Omental fat pad (tissue), 4 donors: ENCODE data around the gene SLC25A27. TPM values are rescaled to one million over a fixed set of nuclear protein-coding genes. Genes with fewer than 3 reads are reported as not detected.

Source experiments
- ATAC-seq: fragments of 150-250 bp; one replicate; pipeline ENCODE4 v1.9.1; 2016; ENCODE audit warnings: mild to moderate bottlenecking, moderate library complexity; ENCODE audit not compliant: low FRiP score
- DNase-seq: peaks from one replicate; pipeline ENCODE4 v3.0.0-alpha.2; 2019; ENCODE audit warnings: low spot score
- total RNA-seq, 4 donors: library from RNA; depleted of rRNA; stranded (reverse); fragments of >200 nt; gene quantifications; one replicate each; pipeline ENCODE4 v1.1.0, GENCODE V29; 2016
- TF ChIP-seq, protein P1 (sequence below), 3 donors: fragments of 450-650 bp; IDR thresholded peaks; one replicate each; pipeline ENCODE4 v1.5.1; 2016 to 2017; ENCODE audit warnings: antibody characterized with exemption in 3 of 3, mild to moderate bottlenecking in 3 of 3, moderate library complexity in 2 of 3

The SLC25A27 gene, protein sequence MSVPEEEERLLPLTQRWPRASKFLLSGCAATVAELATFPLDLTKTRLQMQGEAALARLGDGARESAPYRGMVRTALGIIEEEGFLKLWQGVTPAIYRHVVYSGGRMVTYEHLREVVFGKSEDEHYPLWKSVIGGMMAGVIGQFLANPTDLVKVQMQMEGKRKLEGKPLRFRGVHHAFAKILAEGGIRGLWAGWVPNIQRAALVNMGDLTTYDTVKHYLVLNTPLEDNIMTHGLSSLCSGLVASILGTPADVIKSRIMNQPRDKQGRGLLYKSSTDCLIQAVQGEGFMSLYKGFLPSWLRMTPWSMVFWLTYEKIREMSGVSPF
- total RNA-seq, result 10 to 100 TPM; 10.1 to 39.6 (median 27.9) TPM

DNA sequence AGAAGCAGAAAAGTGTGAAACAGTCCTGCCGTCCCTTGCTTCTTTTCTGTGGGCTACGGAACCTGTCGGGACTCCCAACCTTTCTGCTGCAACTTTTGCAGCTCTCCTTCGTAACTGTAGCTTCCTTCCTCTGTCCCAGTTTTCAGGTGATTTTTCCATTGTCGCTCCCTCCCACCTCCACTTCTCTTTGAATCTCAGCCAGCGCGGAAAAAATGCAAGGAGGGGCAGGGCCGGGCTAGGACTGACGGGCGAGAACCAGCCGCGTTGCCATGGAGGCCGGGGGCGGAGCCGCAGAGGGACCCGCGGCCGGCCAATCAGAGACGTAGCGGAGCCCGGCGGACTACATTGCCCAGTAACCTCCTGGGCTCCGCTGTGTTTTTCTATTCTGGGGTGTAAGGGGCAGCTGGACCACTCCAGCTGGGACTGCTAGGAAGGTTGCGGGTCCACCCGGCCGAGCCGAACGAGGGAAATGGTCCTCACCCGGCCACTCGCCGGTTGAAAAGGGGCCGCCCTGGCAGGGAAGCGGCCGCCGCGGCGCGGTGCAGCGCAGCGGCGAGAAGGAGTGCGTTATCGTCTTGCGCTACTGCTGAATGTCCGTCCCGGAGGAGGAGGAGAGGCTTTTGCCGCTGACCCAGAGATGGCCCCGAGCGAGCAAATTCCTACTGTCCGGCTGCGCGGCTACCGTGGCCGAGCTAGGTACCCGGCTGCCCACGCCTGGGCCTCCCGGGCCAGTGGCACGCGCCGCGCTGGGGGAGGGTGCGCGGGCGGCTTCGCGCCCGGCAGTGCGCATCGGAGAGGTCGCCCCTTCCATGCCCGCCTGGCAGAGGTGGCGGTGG lies at the start of gene SLC25A27, which contains the start of gene CYP39A1:
Gene SLC25A27, plus strand, starts transcription at position 373 of the 836 bp plus-strand sequence. Its CDS starts 218 bp downstream, at position 591.
Gene CYP39A1, minus strand, starts transcription at position 216 of the 836 bp plus-strand sequence. CDS start 236 bp downstream, outside the sequence.
- DNase-seq, result peak; percentile 86
- peak; percentile 99 for ATAC-seq
- TF ChIP-seq, protein P1, sequence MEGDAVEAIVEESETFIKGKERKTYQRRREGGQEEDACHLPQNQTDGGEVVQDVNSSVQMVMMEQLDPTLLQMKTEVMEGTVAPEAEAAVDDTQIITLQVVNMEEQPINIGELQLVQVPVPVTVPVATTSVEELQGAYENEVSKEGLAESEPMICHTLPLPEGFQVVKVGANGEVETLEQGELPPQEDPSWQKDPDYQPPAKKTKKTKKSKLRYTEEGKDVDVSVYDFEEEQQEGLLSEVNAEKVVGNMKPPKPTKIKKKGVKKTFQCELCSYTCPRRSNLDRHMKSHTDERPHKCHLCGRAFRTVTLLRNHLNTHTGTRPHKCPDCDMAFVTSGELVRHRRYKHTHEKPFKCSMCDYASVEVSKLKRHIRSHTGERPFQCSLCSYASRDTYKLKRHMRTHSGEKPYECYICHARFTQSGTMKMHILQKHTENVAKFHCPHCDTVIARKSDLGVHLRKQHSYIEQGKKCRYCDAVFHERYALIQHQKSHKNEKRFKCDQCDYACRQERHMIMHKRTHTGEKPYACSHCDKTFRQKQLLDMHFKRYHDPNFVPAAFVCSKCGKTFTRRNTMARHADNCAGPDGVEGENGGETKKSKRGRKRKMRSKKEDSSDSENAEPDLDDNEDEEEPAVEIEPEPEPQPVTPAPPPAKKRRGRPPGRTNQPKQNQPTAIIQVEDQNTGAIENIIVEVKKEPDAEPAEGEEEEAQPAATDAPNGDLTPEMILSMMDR (IDR thresholded peaks at IDR 0.05), result no peak

DNA sequence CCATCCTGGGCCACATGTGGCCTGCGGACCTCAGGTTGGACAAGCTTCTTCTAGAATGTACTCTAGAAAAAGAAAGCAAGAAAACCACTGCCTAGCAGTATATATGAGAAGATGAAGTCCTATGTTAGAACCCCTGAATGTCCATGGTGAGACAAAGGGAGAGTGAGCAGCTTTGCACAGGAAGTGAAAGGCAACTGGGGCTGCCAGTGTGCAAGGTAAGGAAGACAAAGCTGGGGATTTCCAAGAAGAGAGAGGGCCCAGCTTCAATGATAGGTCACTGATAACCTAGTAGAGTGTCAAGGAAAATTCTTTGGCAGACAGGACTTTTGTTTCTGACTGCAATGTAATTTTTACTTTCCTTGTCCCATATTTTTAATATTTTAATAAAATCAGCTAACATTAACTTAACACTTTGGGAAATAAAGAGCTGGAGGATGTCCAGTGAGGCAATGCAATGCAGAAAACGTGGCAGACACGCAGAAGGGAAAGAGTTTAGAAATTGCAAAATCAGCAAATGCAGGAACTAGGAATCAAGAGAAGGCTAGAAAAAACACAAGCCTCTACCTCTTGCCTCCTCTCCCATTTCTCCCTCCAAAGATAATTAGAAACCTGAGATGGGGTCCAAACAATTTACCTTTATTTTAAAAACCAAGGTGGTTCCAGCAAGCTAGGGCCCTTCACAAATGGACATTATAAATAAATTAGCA lies 47.5 kb upstream of the SLC25A27 start:
- TF ChIP-seq, protein P1 (IDR thresholded peaks at IDR 0.05), result no peak
- no peak for ATAC-seq
- DNase-seq, result no peak

DNA sequence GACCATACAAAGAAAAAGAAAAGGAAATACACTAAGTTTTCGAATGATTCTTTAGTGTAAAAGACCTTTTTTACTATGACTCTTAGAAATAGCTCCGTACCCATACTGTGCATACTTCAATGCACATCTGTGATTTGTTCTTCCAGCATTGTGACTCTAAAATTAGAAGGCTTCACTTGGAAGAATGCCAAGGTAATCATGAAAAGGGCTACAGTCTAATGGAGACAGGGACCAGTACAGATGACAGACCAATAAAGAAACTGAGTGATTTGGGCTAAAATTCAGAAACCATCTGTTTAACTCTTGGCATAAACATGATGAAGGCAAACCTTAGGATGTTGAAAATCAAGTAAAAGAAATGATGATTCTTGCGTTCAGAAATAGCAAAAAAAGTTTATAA lies 46.4 kb upstream of the SLC25A27 start:
- DNase-seq (no peak), ATAC-seq (no peak)
- TF ChIP-seq, protein P1 (IDR thresholded peaks at IDR 0.05), result no peak

DNA sequence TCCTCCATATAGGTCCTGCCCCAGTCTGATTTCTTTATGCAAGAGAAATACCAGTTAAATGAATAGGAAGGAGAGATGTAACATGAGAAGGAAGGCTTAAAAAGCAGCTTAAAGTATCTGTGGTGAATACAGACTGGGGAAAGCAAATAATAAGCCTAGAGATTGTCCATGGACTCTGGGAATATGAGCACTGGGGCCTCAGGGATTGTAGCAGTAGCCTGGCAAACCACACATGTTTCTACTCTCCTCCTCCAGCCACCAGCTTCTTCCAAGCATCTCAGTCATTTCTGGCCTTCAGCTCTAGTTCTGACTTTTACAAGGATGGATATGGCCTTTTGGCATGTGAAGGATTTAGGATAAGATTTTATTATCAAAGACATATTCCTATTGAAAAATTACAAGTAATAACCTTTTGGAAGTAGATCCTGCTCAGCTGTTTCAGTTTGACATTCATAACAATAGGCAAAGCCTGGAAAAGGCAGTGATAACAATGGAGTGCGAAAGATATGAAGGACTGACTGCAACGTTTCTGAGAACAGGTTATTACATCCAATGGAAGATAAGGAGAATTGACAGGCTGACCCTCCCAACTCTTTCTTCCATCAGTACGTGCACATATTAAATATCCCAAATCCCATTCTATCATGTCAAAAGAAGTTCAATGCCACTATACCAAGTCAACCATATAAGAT lies 41.8 kb upstream of the SLC25A27 start:
- ATAC-seq, result no peak
- no peak for DNase-seq
- TF ChIP-seq, protein P1 (IDR thresholded peaks at IDR 0.05), result no peak

DNA sequence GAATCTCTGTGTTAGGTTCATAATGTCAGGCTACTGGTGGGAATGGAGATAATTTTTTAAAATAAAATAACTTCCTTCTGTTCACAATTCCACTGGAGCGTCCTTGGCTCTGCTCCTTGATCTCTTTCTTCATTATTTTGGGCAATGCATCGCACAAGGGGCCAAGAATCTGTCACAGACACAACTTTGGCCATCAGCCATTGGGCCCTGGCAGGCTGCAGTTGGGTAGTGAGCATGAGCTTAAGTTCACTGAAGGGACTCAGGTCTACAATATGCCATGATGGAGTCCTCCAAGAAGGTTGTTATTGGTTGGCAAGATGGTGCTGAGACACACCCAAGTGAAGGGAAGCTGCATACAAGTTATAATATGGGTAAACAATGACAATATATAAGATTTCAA lies 40.1 kb upstream of the SLC25A27 start:
- DNase-seq (no peak), ATAC-seq (no peak)
- TF ChIP-seq, protein P1 (IDR thresholded peaks at IDR 0.05), result no peak

DNA sequence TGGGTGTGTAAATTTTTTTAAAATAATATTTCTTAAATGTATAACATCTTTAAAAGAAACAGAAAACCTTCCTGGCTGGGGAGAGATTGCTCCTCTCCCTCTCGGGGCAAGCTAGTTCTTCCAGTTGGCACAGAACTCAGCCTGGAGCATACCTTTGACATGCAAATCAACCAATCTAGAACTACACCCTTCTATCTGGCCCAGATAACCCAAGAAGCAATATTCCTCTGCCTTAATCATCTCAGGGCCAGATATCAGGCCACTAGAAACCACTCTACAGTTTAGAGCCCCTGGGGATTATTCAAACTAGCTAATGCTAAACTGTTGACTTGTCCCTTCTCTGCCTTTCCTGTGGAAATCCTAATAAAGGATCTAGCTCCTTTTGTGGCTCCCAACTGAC lies 34.0 kb upstream of the SLC25A27 start:
- TF ChIP-seq, protein P1 (IDR thresholded peaks at IDR 0.05), result no peak
- ATAC-seq (no peak), DNase-seq (no peak)
